ENCODE data around the gene ILF3. TPM values are rescaled to one million over a fixed set of nuclear protein-coding genes. Genes with fewer than 3 reads are reported as not detected.
"Not testable (repeated sequence)": the region's sequence is repeated elsewhere in the genome, so short reads cannot be mapped to it uniquely, and the experiment has no call there.

ILF3 gene
- total RNA-seq, 1 experiment from 2014 or later = 267 TPM

DNA sequence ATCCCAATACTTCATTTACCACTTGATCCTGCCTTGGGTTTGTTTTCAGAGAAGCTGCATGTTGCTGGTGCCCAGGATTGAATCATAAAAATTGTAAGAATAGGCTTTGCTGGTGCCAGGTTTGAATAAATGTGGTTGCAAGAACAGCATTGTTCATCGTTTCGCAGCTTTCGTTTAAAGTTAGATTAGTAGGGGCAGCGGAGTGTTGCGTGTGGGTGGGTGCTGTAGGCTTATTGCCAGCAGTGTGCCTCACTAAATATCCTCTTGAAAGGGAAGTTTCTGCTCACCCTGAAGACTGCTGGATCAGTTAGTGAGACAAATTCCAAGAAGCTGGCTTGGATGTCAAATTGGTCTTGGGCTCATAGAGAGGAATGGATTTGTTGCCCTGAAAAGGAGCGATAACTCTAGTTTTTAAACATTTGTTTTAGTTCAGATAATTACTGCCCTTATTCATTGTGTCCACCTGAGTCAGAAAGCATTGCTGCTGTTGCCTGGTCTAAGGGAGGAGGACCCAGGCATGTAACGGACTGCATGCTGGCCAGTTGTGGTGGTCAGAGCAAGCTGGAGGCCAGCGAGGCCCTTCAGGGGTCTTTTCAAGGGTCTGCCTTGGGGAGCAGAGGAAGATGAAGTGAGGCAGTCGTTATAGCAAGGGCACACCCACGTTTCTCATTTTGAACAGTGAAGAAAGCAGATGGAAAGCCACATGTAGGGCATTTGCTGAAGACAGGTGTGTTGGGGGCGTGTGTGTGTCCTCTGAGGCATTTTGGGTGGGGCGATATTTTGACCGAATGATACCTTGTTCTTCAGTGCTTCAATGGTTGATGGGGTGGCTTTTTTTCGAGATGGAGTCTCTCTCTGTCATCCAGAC lies 8.5 kb downstream of the ILF3 start:
- peaks cover 30% of the 10 kb centered on the region for H3K36me3 Mint-ChIP-seq (ENCODE audit: insufficient read depth, unreplicated experiment)
- no peak for DNase-seq
- H3K27me3 Mint-ChIP-seq (ENCODE audit: unreplicated experiment) = no peaks in the 10 kb centered on the region
- no peaks in the 10 kb centered on the region for H3K9me3 Mint-ChIP-seq (ENCODE audit: low read depth, unreplicated experiment)
- no TSS peak for BruUV-seq (replicated peaks)
- intact Hi-C loops (cut with micrococcal nuclease; ENCODE audit: unreplicated experiment) = no loop called here
- H3K4me1 Mint-ChIP-seq (ENCODE audit: low read depth, unreplicated experiment) = peaks cover 9% of the 10 kb centered on the region
- no peak overlapping the region for H3K4me3 Mint-ChIP-seq (ENCODE audit: low read depth, unreplicated experiment)
- CTCF ChIA-PET = no interaction called here
- peak overlapping the region; percentile 35 for H3K27ac Mint-ChIP-seq (ENCODE audit: unreplicated experiment)
- TF ChIP-seq, protein P1, sequence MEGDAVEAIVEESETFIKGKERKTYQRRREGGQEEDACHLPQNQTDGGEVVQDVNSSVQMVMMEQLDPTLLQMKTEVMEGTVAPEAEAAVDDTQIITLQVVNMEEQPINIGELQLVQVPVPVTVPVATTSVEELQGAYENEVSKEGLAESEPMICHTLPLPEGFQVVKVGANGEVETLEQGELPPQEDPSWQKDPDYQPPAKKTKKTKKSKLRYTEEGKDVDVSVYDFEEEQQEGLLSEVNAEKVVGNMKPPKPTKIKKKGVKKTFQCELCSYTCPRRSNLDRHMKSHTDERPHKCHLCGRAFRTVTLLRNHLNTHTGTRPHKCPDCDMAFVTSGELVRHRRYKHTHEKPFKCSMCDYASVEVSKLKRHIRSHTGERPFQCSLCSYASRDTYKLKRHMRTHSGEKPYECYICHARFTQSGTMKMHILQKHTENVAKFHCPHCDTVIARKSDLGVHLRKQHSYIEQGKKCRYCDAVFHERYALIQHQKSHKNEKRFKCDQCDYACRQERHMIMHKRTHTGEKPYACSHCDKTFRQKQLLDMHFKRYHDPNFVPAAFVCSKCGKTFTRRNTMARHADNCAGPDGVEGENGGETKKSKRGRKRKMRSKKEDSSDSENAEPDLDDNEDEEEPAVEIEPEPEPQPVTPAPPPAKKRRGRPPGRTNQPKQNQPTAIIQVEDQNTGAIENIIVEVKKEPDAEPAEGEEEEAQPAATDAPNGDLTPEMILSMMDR (IDR thresholded peaks at IDR 0.05; ENCODE audit: unreplicated experiment) = no peak

DNA sequence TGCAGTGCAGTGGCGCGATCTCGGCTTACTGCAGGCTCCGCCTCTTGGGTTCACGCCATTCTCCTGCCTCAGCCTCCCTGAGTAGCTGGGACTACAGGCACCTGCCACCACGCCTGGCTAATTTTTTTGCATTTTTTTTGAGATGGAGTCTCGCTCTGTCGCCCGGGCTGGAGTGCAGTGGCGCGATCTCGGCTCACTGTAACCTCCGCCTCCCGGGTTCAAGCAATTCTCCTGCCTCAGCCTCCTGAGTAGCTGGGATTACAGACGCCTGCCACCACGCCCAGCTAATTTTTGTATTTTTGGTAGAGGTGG lies 9.1 kb downstream of the ILF3 start:
- H3K4me3 Mint-ChIP-seq (ENCODE audit: low read depth, unreplicated experiment); H3K27me3 Mint-ChIP-seq (ENCODE audit: unreplicated experiment); DNase-seq; CTCF ChIA-PET; intact Hi-C loops (cut with micrococcal nuclease; ENCODE audit: unreplicated experiment); H3K4me1 Mint-ChIP-seq (ENCODE audit: low read depth, unreplicated experiment); H3K9me3 Mint-ChIP-seq (ENCODE audit: low read depth, unreplicated experiment); BruUV-seq (replicated peaks); H3K27ac Mint-ChIP-seq (ENCODE audit: unreplicated experiment): not testable (repeated sequence)
- H3K36me3 Mint-ChIP-seq (ENCODE audit: insufficient read depth, unreplicated experiment) = peaks cover 30% of the 10 kb centered on the region

DNA sequence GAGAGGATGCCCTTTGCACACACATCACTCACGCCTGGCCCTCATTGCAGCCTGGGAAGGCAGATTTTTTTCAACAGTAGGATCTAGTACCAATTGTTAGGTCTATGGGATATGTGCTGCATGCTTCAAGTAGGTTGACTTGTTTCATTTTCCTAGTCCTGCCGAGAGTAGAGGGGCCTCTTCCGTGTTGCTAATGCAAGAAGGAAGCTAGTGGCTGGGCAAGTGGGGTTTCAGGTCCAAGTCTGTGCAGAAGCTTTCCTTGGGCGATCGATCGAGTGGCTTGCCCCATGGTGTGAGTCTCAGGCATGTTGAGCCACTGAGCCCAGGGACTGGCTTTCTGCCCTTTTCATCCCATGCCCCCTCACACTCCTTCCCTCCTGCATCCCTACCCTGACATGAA lies 13.7 kb downstream of the ILF3 start:
- no TSS peak for BruUV-seq (replicated peaks)
- CTCF ChIA-PET = interaction anchor here (0.6 kb wide), 1 partner anchor 284 kb away, joined by 7 read pairs; no protein-coding TSS in a partner anchor
- Mint-ChIP-seq H3K27me3 (ENCODE audit: unreplicated experiment) (no peaks in the 10 kb centered on the region), H3K4me1 (ENCODE audit: low read depth, unreplicated experiment) (peaks cover 4% of the 10 kb centered on the region), H3K9me3 (ENCODE audit: low read depth, unreplicated experiment) (no peaks in the 10 kb centered on the region), H3K36me3 (ENCODE audit: insufficient read depth, unreplicated experiment) (peaks cover 33% of the 10 kb centered on the region), H3K4me3 (ENCODE audit: low read depth, unreplicated experiment) (no peak overlapping the region), H3K27ac (ENCODE audit: unreplicated experiment) (no peak overlapping the region)
- TF ChIP-seq, protein P1 (IDR thresholded peaks at IDR 0.05; ENCODE audit: unreplicated experiment) = no peak
- intact Hi-C loops (cut with micrococcal nuclease; ENCODE audit: unreplicated experiment) = no loop called here
- DNase-seq = no peak

DNA sequence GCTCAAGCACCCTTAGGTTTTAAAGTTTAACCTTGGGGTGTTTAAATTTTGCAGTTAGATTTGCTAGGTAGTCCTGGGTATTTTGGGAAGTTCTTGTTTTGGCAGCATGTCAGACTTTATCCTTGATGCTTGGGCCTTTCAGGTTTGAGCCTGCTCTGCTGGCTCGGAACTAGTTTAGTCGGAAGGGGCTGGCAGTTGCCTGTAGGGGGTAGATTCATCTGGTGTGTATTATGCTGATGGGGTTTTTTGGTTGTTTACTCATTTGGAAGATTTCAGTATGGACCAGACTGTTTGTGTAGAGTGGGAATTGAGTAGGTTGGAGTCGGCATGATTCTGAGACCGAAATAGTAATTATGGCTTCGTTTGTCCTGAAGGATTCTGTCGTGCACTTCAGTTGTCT lies 15.1 kb downstream of the ILF3 start:
- no peaks in the 10 kb centered on the region for H3K4me1 Mint-ChIP-seq (ENCODE audit: low read depth, unreplicated experiment)
- intact Hi-C loops (cut with micrococcal nuclease; ENCODE audit: unreplicated experiment) = no loop called here
- no peaks in the 10 kb centered on the region for H3K9me3 Mint-ChIP-seq (ENCODE audit: low read depth, unreplicated experiment)
- no peak overlapping the region for H3K4me3 Mint-ChIP-seq (ENCODE audit: low read depth, unreplicated experiment)
- TF ChIP-seq, protein P1 (IDR thresholded peaks at IDR 0.05; ENCODE audit: unreplicated experiment) = no peak
- peak overlapping the region; percentile 24 for H3K27ac Mint-ChIP-seq (ENCODE audit: unreplicated experiment)
- BruUV-seq (replicated peaks) = no TSS peak
- H3K36me3 Mint-ChIP-seq (ENCODE audit: insufficient read depth, unreplicated experiment) = peaks cover 42% of the 10 kb centered on the region
- CTCF ChIA-PET = no interaction called here
- DNase-seq = no peak
- no peaks in the 10 kb centered on the region for H3K27me3 Mint-ChIP-seq (ENCODE audit: unreplicated experiment)

DNA sequence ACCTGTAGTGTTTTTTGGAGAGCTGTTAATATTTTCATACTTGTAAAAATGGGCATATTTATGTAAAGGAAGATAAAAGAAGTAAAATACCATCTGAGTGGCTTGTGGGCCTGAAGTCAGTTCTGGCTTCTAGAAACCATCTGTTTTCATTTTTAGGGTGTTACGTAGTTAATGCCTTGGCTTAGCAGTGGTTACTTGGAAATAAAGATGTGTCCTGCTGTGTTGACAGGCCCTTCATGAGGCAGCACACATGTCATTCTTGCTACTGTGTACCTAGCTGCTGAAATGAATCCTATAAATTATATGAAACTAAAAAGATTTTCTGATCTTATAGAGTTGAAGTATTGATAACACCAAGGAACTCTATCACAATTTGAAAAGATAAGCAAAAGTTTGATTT lies 16.0 kb downstream of the ILF3 start:
- H3K9me3 Mint-ChIP-seq (ENCODE audit: low read depth, unreplicated experiment) = no peaks in the 10 kb centered on the region
- no TSS peak for BruUV-seq (replicated peaks)
- no peaks in the 10 kb centered on the region for H3K4me1 Mint-ChIP-seq (ENCODE audit: low read depth, unreplicated experiment)
- intact Hi-C loops (cut with micrococcal nuclease; ENCODE audit: unreplicated experiment) = no loop called here
- no peak overlapping the region for H3K4me3 Mint-ChIP-seq (ENCODE audit: low read depth, unreplicated experiment)
- H3K36me3 Mint-ChIP-seq (ENCODE audit: insufficient read depth, unreplicated experiment) = peaks cover 51% of the 10 kb centered on the region
- no peak for DNase-seq
- no peaks in the 10 kb centered on the region for H3K27me3 Mint-ChIP-seq (ENCODE audit: unreplicated experiment)
- CTCF ChIA-PET = no interaction called here
- TF ChIP-seq, protein P1 (IDR thresholded peaks at IDR 0.05; ENCODE audit: unreplicated experiment) = no peak
- no peak overlapping the region for H3K27ac Mint-ChIP-seq (ENCODE audit: unreplicated experiment)

All from Calu3 (cell line).